Activated B cell treated with CpG ODN at 0.5 μM for 24 hours (primary cell): ENCODE results near the gene LDLRAP1. TPM values are rescaled to one million over a fixed set of nuclear protein-coding genes. Genes with fewer than 3 reads are reported as not detected.

Experiments
- ATAC-seq: fragments of 200-7000 bp; cut with Tn5 transposase; one replicate; pipeline ENCODE4 v1.10.0; 2021; ENCODE audit warnings: low read depth, mild to moderate bottlenecking, moderate library complexity
- CTCF ChIA-PET: fragments of 350-600 bp; sonication (Branson Sonifier 250); formaldehyde crosslinking; loops from one replicate; lab custom pipeline; 2021; ENCODE audit warnings: antibody characterized with exemption; lab: Charles Lee
- POLR2A ChIA-PET: fragments of 350-600 bp; sonication (Branson Sonifier 250); formaldehyde crosslinking; loops from one replicate; lab custom pipeline; 2021; ENCODE audit warnings: antibody characterized with exemption; lab: Charles Lee
- DNase-seq: peaks from one replicate; pipeline ENCODE4 v3.0.0; 2022
- H3K27ac Mint-ChIP-seq: one replicate; pipeline ENCODE4 v1.8.0; 2020; ENCODE audit warnings: mixed read lengths
- H3K27me3 Mint-ChIP-seq: one replicate; pipeline ENCODE4 v1.8.0; 2021; ENCODE audit warnings: mixed read lengths
- H3K36me3 Mint-ChIP-seq: one replicate; pipeline ENCODE4 v1.8.0; 2021; ENCODE audit warnings: low read depth, mixed read lengths
- H3K4me1 Mint-ChIP-seq: one replicate; pipeline ENCODE4 v1.8.0; 2021; ENCODE audit warnings: mixed read lengths
- H3K4me3 Mint-ChIP-seq: one replicate; pipeline ENCODE4 v1.8.0; 2020; ENCODE audit warnings: mild to moderate bottlenecking, mixed read lengths
- H3K9me3 Mint-ChIP-seq: one replicate; pipeline ENCODE4 v1.8.0; 2020; ENCODE audit warnings: mixed read lengths
- intact Hi-C: fragments of 100-400 bp; cut with micrococcal nuclease; formaldehyde crosslinking; loops from one replicate; pipeline ENCODE4 v1.15.1; 2024
- total RNA-seq: library from RNA; stranded (reverse); gene quantifications from 2 replicates; pipeline ENCODE4 v1.2.3, GENCODE V29; 2022
- TF ChIP-seq, protein P1 (sequence below): fragments of 200-600 bp; IDR thresholded peaks from one replicate; pipeline ENCODE4 v1.8.0; 2022; ENCODE audit warnings: antibody characterized with exemption, mild to moderate bottlenecking

Gene LDLRAP1
- total RNA-seq, 1 donor from 2014 or later = 10.8 TPM

GRCh38 chr1:25520446-25521061, 22.9 kb upstream of the LDLRAP1 start:
- H3K4me1 Mint-ChIP-seq = peaks cover 9% of the 10 kb centered on the region
- TF ChIP-seq, protein P1, sequence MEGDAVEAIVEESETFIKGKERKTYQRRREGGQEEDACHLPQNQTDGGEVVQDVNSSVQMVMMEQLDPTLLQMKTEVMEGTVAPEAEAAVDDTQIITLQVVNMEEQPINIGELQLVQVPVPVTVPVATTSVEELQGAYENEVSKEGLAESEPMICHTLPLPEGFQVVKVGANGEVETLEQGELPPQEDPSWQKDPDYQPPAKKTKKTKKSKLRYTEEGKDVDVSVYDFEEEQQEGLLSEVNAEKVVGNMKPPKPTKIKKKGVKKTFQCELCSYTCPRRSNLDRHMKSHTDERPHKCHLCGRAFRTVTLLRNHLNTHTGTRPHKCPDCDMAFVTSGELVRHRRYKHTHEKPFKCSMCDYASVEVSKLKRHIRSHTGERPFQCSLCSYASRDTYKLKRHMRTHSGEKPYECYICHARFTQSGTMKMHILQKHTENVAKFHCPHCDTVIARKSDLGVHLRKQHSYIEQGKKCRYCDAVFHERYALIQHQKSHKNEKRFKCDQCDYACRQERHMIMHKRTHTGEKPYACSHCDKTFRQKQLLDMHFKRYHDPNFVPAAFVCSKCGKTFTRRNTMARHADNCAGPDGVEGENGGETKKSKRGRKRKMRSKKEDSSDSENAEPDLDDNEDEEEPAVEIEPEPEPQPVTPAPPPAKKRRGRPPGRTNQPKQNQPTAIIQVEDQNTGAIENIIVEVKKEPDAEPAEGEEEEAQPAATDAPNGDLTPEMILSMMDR = no peak
- intact Hi-C loops = loop anchor here (5.0 to 10.0 kb wide), 3 partner anchors 116 to 292 kb away; partner anchors contain the start of gene RSRP1
- H3K27me3 Mint-ChIP-seq = peaks cover 7% of the 10 kb centered on the region
- ChIA-PET POLR2A (no interaction called here), CTCF (interaction anchor here (0.9 to 4.2 kb wide), 10 partner anchors 8 to 290 kb away, joined by 3 to 19 read pairs (median 3); no protein-coding TSS in a partner anchor)
- H3K27ac Mint-ChIP-seq = no peak overlapping the region
- H3K36me3 Mint-ChIP-seq = no peaks in the 10 kb centered on the region
- peak; percentile 39 for DNase-seq
- peaks cover 4% of the 10 kb centered on the region for H3K9me3 Mint-ChIP-seq
- H3K4me3 Mint-ChIP-seq = no peak overlapping the region
- ATAC-seq = peak; percentile 51

- TF ChIP-seq, protein P1 = no peak
- intact Hi-C loops = loop anchor here (5.0 to 10.0 kb wide), 3 partner anchors 117 to 290 kb away; partner anchors contain the start of gene RSRP1
These were observed 21.3 kb upstream of the LDLRAP1 start for GRCh38 chr1:25522031-25522655.

DNA sequence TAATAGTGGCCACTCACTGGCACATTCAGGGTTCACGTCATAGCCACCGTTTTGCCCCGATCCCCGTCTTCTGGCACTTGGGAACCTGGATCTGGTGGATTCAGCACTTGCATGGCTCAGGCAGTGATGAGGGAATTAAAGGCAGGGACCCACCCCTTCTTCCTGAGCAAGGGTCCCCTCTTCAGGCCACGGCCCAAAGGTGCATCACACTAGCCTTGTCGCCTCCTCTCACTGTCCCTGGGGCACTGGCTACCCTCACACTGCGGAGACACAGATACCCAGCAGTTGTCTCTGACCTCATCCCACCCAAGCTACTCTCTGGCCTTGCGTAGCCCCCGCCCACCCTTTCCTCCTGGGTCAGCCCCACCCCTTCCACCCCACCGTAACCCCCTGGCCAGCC, 19.9 kb upstream of the LDLRAP1 start:
- Mint-ChIP-seq H3K4me3 (no peak overlapping the region), H3K27ac (no peak overlapping the region), H3K27me3 (peaks cover 7% of the 10 kb centered on the region), H3K4me1 (peaks cover 9% of the 10 kb centered on the region), H3K36me3 (no peaks in the 10 kb centered on the region), H3K9me3 (peaks cover 5% of the 10 kb centered on the region)
- TF ChIP-seq, protein P1 = no peak
- ATAC-seq (no peak), DNase-seq (no peak)
- ChIA-PET POLR2A (no interaction called here), CTCF (no interaction called here)
- intact Hi-C loops = loop anchor here (1.0 to 10.0 kb wide), 4 partner anchors 27 to 289 kb away; partner anchors contain the start of gene RSRP1

More at GRCh38 chr1:25522031-25522655, 21.3 kb upstream of the LDLRAP1 start:
- ChIA-PET CTCF (interaction anchor here (0.6 to 4.2 kb wide), 3 partner anchors 117 to 288 kb away, joined by 3 to 19 read pairs (median 4); no protein-coding TSS in a partner anchor), POLR2A (no interaction called here)
- H3K9me3 Mint-ChIP-seq = peaks cover 5% of the 10 kb centered on the region
- H3K4me1 Mint-ChIP-seq = peaks cover 9% of the 10 kb centered on the region
- no peaks in the 10 kb centered on the region for H3K36me3 Mint-ChIP-seq
- ATAC-seq (peak; percentile 81), DNase-seq (no peak)
- peaks cover 7% of the 10 kb centered on the region for H3K27me3 Mint-ChIP-seq
- no peak overlapping the region for H3K4me3 Mint-ChIP-seq
- H3K27ac Mint-ChIP-seq = no peak overlapping the region

- intact Hi-C loops = loop anchor here (5.0 to 10.0 kb wide), 3 partner anchors 120 to 288 kb away; partner anchors contain the start of gene RSRP1
- TF ChIP-seq, protein P1 = no peak
- Mint-ChIP-seq H3K27ac (no peak overlapping the region), H3K4me1 (peaks cover 9% of the 10 kb centered on the region), H3K36me3 (no peaks in the 10 kb centered on the region), H3K9me3 (peaks cover 5% of the 10 kb centered on the region), H3K27me3 (peaks cover 9% of the 10 kb centered on the region), H3K4me3 (no peak overlapping the region)
- ChIA-PET CTCF (no interaction called here), POLR2A (no interaction called here)
- no peak for DNase-seq
- ATAC-seq = no peak
These were observed 18.6 kb upstream of the LDLRAP1 start for GRCh38 chr1:25524568-25525360.
